Measurements from ENCODE around the gene RASL11B.

The RASL11B gene

DNA sequence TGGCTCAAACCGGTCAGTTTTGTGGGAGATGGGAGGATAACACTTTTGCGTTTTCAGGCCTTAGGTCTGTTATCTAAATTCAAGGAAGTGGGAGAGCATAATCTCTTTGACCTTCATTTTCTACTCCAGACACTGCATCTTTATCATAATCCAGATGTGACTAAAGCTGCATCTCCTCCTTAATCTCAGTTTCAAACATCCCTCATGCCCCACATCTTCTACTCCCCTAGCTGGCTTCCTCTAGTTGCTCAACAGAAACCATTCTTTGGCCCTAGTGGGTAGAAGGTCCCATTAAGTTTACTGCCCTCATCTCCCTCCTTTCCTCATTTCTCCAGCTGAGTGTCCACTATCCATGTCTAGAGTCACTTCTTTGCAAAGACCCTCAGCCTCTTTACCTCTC is 18.8 kb upstream of the RASL11B start:
- DNase-seq, result no peak

- no peak for DNase-seq
Observed at GRCh38 chr4:52843958-52844357, 18.2 kb upstream of the RASL11B start.

DNA sequence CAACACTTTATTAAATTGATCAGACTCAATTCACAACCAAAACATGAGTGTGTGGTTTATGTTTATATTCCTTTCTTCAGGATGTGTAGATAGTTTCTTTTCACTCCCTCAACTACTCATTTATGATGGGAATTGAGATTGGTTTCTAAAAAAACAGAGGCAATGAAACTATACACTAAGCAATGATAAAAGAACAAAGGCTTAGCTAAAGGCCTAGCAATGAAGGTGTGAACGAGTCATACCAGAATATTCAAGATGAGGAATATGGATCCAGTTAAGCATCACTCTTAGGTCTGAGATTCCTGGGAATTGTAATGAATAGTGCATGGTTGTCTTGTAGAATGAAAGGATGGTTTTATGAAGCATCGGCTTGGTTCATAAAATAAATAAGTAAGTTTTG is 17.5 kb upstream of the RASL11B start:
- no peak for DNase-seq

DNA sequence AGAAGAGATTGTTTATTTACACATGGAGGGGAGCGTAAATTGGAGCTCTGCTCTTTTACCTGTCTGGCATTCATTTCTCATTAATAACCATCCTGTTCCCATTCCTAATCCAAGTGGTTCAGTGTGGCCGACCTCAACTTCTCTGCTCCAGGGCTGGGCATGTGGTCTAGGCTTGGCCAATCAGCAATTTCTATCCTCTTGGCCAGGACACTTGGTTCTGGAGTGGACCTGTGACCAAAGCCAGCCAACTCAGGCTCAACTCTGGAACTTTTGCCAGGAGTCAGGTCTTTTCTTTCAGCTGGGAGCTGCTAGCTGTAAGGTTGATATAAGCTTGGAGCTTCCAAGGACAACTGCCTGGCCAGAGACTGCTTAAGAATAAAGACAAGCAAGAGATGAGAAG is 15.6 kb upstream of the RASL11B start:
- no peak for DNase-seq

- no peak for DNase-seq
Observed at GRCh38 chr4:52848254-52848653, 13.9 kb upstream of the RASL11B start.

DNA sequence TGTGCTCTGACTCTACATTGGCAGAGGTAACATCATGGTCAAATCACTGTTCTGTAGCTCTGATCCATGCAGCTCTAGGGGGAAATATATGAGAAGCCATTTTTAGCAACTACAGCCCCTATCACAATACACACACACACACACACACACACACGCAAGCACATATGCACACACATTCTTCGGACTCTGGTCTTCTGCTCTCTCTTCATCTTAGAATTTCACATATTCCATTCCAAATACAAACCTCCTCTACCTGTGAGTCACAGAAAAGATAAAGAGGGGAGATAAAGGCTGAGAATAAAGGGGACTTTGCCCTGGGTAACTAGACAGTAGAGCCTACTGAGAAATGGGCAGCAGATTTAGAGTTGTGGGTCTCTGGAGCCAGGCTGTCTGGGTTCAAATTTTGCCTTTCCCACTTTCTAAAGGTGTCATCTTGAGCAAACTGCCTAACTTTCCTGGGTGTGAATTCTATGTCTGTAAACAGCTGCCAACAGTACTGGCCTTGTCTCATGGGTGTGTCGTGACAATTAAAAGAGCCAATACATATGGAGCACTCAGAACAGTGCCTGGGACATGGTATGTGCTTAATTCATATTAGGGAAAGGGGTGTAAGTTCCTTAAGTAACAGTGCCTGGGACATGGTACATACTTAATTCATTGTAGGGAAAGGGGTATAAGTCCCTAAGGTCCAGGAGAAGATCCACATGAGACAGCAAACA is 11.6 kb upstream of the RASL11B start:
- no peak for DNase-seq

GRCh38 chr4:52852041-52852440 is 10.1 kb upstream of the RASL11B start:
- DNase-seq, result no peak

- DNase-seq, result no peak
Observed at GRCh38 chr4:52852711-52853110, 9.4 kb upstream of the RASL11B start.

DNA sequence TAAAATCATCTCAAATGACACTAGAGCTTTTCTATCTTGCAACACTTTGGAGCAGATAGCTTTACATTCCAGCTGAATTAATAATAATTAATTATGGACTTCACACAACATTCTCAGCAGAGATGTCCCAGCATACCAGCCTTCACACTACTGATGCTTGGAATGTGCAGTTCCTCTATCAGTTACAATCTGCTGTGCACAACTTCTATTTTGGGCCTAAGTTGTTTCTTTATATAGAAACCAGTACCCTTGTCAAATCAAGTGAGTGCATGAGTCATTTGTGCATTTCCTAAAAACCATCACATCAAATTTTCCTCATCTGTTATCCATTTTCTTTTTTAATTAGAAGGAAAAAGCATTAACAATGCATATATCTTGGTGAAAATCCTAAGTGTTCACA is 8.8 kb upstream of the RASL11B start:
- no peak for DNase-seq

- no peak for DNase-seq
Observed at GRCh38 chr4:52856801-52857200, 5.3 kb upstream of the RASL11B start.

GRCh38 chr4:52860361-52860760 is 1.8 kb upstream of the RASL11B start:
- no peak for DNase-seq

DNA sequence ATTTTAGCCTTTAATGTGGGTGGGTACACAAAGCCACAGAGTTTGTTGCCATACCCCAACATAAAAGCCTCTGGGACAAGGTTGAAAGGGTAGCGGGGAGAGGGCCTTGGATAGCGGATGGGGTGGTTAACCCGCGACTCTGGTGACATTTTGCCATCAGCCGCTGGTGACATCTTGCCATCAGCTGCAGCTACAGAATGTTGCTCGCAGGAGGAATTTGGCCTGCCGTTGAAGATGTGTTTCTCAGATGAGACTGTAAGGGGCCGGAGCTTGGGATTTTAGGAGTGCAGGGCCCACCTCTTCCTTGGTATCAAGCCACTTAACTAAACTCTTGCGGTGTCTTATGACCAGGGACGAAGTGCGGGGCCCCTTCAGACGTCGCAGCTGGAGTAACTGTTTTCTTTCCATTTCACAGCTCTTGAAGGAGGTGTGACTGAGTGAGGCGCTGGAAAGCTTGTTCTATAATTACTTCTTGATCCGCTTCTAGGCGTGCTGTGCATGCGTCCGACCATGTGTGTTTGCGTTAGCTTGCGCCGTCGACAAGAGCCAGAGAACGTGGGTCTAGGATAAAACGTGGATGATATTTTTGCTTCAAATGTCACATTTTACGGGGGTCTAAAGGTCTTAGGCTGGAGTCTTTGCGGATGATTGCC is 820 bp upstream of the RASL11B start:
- DNase-seq, result no peak

- DNase-seq, result no peak
Observed at GRCh38 chr4:52862639-52863161, 583 bp downstream of the RASL11B start.

GRCh38 chr4:52863324-52863723 is 1.2 kb downstream of the RASL11B start:
- DNase-seq, result no peak

DNA sequence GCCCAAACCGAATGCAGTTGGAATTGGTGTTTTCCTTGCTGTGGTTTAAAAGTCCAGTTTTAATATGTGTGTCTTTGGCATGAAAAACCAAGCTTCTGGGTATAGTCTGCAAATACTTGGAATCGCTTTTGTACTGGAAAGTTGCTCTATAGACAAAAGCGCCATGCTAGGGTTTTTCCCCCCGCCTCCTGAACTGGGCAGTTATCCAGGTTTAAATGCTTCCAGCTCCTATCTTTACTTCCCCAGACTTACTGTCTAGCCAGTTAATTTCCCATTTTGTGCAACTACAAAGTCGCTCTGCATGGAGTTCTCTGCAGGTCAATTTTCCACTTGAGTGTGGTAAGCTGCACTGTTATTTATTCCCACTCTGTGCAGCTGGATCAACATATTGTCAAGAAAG is 2.7 kb downstream of the RASL11B start:
- no peak for DNase-seq

- DNase-seq, result no peak
Observed at GRCh38 chr4:52865300-52865699, 3.2 kb downstream of the RASL11B start.

DNA sequence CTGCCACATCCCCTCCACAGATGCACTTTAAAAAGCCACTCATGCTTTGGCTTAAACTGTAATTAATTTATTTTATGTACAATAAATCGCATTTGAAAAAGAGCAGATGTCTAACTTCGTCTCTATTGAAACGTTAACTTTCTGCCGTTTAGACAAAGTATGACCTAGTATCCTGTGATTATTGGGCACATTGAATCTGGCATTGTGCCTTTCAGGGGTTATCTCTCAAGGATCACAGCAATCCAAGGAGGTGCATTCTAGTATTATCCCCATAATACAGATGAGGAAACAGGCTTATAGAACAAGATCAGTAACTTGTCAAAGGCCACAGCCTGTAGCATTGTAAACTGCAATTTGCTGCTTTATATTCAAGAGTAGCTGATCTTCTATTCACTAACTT is 4.6 kb downstream of the RASL11B start:
- DNase-seq, result no peak

DNA sequence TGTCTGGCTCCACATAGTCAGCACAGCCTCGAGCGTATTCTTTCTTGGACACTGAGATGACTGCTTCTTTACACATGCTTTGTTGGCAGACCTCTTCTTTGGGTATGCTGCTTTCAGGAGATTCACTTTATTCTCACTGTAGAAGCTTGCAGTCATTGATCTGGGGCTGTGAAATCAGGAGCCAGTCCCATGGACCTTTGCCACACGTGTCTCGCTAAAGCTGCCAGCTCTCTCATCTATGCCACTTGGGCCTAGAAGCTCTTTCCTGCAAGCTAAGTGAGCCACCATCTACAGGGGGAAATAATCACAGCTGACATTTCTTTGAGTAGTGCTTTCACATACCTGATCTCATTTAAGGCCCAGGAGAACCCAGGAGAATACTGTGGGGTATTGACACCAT is 5.0 kb downstream of the RASL11B start:
- no peak for DNase-seq

DNA sequence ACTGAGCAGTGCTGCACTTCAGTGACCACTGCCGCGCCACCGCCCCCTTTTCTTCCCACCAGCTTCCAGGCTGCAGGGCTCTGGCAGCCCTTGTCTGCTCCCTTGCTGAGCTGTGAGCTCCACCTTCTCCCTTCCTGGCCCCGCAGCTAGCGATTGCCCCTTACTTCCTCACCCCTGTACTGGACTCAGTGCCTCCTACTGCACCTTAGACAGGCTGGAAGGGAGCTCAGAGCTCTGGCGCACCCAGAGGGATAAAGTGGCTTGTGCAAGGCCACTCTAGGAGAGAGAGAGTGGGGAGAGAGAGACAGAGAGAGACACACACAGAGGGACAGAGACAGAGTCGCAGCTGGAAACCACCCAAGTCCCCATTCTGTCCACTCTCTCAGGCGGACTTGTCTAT is 6.0 kb downstream of the RASL11B start:
- DNase-seq, result no peak

DNA sequence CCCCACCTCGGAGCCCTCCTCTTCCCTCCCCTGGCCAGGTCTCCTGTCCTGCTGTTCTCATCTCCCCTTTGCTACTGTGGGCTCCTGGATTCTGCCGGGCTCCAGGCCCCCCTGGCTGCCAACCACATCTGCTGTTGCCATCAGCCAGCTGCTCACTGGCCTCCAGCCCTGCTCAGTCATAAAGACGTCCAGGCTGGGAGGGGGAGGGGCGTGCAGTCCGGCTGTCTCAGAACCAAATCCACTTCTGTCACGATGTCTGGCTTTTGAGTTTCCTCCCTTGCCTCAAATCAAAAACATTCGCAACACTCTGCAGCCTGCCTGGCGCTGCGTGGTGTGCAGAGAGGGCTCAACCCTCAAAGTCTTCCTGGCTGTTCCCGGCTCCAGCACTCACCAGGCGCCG is 7.1 kb downstream of the RASL11B start:
- DNase-seq, result no peak

- no peak for DNase-seq
Observed at GRCh38 chr4:52869656-52870055, 7.5 kb downstream of the RASL11B start.

DNA sequence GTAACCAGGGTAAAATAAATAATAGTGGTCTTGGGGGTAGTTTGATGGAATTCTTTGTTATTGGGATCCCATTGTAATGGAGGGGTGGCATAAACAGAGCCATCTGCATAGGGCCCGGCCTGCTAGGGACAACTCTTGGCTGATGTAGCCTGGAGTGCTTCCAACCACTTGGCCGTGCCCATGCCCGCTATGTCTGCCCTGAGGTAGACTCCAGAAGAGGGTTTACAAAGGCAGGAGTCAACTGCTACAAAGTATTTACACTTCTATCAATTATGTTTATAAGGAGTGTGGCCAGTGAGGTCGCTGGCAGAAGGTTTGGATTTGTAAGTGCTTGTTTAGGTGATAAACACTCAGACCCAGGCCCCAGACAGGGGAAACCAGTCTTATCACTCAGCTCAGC is 8.1 kb downstream of the RASL11B start:
- DNase-seq, result no peak

- DNase-seq, result no peak
Observed at GRCh38 chr4:52873191-52873590, 11.1 kb downstream of the RASL11B start.

GRCh38 chr4:52873861-52874343 is 11.8 kb downstream of the RASL11B start:
- no peak for DNase-seq

GRCh38 chr4:52874948-52875347 is 12.8 kb downstream of the RASL11B start:
- DNase-seq, result no peak

Measured in effector CD4-positive, alpha-beta T cell (primary cell).